Measurements from ENCODE around the gene RBM48.

DNA sequence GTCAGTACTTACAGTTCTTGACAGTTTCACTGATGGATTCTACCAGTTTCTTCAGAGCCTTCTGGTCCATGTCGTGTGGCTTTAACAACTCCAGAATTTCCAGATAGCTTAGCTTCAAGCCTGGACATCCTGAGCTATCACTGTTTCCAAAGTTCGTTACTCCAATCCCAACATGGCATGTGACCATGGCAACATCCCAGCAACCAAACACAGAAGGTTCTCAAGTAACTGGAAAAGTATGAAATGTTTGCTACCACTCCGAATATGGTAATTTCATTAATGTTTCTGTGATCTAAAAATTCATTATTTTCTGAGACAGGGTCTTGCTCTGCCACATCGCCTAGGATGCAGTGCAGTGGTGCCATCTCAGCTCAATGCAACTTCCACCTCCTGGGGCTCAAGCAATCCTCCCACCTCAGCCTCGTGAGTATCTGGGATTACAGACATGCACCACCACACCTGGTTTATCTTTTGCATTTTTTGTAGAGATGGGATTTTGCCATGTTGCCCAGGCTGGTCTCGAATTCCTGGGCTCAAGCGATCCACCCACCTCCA lies 29.3 kb downstream of the RBM48 start:
- TF ChIP-seq, protein P1, sequence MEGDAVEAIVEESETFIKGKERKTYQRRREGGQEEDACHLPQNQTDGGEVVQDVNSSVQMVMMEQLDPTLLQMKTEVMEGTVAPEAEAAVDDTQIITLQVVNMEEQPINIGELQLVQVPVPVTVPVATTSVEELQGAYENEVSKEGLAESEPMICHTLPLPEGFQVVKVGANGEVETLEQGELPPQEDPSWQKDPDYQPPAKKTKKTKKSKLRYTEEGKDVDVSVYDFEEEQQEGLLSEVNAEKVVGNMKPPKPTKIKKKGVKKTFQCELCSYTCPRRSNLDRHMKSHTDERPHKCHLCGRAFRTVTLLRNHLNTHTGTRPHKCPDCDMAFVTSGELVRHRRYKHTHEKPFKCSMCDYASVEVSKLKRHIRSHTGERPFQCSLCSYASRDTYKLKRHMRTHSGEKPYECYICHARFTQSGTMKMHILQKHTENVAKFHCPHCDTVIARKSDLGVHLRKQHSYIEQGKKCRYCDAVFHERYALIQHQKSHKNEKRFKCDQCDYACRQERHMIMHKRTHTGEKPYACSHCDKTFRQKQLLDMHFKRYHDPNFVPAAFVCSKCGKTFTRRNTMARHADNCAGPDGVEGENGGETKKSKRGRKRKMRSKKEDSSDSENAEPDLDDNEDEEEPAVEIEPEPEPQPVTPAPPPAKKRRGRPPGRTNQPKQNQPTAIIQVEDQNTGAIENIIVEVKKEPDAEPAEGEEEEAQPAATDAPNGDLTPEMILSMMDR (IDR thresholded peaks at IDR 0.05; ENCODE audit: low read depth, low read length): no peak
- TF ChIP-seq MYC (IDR thresholded peaks at IDR 0.05; ENCODE audit: low read depth, low read length) (no peak), POLR2A (IDR thresholded peaks at IDR 0.05; ENCODE audit: extremely low read depth, insufficient read length) (no peak)
- TF ChIP-seq, protein P2, sequence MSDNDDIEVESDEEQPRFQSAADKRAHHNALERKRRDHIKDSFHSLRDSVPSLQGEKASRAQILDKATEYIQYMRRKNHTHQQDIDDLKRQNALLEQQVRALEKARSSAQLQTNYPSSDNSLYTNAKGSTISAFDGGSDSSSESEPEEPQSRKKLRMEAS (IDR thresholded peaks at IDR 0.05; ENCODE audit: low read depth, low read length): no peak

All from NB4 (cell line).